OCI-LY3 (cell line): Measurements from ENCODE around the gene CFAP68.

Experiments
- EZH2phosphoT487 ChIP-seq: fragments of 200-600 bp; shearing (Covaris generic); IDR thresholded peaks from 2 replicates; pipeline ENCODE4 v1.6.1; 2018; ENCODE audit warnings: antibody characterized with exemption, mixed run types, low read depth
- TF ChIP-seq, protein P1 (sequence below): fragments of 200-600, 300-600 bp; sonication (generic); IDR thresholded peaks from 2 replicates; pipeline ENCODE4 v1.5.1; 2014; ENCODE audit warnings: antibody characterized with exemption, low read length, low read depth

DNA sequence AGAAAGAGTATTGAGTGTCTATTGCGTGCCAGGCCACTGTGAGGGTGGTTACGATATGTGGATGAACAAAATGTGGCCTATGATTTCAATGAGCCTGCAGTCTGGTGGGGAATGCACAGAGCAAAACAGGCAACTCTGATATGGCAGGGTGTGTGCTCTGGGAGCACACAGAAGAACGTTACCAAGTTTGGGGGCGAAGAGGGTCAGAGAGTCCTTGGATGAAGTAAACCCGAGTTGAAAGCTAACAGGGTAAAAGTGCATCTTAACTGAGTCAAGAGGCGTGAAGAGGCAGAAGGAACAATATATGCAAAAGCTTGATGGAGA is 258 bp downstream of the CFAP68 start:
- TF ChIP-seq, protein P1, sequence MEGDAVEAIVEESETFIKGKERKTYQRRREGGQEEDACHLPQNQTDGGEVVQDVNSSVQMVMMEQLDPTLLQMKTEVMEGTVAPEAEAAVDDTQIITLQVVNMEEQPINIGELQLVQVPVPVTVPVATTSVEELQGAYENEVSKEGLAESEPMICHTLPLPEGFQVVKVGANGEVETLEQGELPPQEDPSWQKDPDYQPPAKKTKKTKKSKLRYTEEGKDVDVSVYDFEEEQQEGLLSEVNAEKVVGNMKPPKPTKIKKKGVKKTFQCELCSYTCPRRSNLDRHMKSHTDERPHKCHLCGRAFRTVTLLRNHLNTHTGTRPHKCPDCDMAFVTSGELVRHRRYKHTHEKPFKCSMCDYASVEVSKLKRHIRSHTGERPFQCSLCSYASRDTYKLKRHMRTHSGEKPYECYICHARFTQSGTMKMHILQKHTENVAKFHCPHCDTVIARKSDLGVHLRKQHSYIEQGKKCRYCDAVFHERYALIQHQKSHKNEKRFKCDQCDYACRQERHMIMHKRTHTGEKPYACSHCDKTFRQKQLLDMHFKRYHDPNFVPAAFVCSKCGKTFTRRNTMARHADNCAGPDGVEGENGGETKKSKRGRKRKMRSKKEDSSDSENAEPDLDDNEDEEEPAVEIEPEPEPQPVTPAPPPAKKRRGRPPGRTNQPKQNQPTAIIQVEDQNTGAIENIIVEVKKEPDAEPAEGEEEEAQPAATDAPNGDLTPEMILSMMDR = no peak
- TF ChIP-seq EZH2phosphoT487 = no peak
